HEK293 (cell line): ENCODE data around the gene OPCML.

Experiments
- CTCF ChIA-PET: fragments of 350-600 bp; formaldehyde crosslinking; extraction: SDS; loops from one replicate; lab custom pipeline; 2021; ENCODE audit warnings: antibody characterized with exemption; lab: Yijun Ruan, JAX
- POLR2A ChIA-PET: fragments of 300-600 bp; formaldehyde crosslinking; extraction: SDS; loops from one replicate; lab custom pipeline; 2020; ENCODE audit warnings: antibody characterized with exemption, inconsistent platforms; lab: Yijun Ruan, JAX
- H3K27ac ChIP-seq: fragments of 200-500 bp; sonication (Bioruptor generic); 2 replicates; pipeline ENCODE4 v1.5.1; 2014; ENCODE audit warnings: low read depth, low read length, control low read depth, inconsistent platforms; ENCODE audit errors: extremely low read depth
- H3K36me3 ChIP-seq, 2 experiments: fragments of 200-500 bp in 1 of 2; sonication (Bioruptor generic) in 1 of 2; 1 replicate in 1 of 2; 2 replicates in 1 of 2; pipeline ENCODE4 v1.5.1; 2014 to 2017; ENCODE audit warnings: inconsistent platforms in 2 of 2, low read length in 2 of 2; ENCODE audit not compliant: control insufficient read depth in 2 of 2, insufficient read depth in 1 of 2
- H3K4me1 ChIP-seq: fragments of 200-500 bp; sonication (Bioruptor generic); 2 replicates; pipeline ENCODE4 v1.5.1; 2014; ENCODE audit warnings: mild to moderate bottlenecking, low read length, inconsistent platforms; ENCODE audit not compliant: control insufficient read depth, insufficient read depth
- H3K4me3 ChIP-seq: 2 replicates; pipeline ENCODE4 v1.5.1; 2011; ENCODE audit warnings: low read depth, mild to moderate bottlenecking, control low read depth, low read length, moderate library complexity
- H3K9me3 ChIP-seq: fragments of 200-500 bp; sonication (Bioruptor generic); 2 replicates; pipeline ENCODE4 v1.5.1; 2014; ENCODE audit warnings: low read depth, low read length, inconsistent platforms; ENCODE audit not compliant: control insufficient read depth, insufficient read depth
- IKZF3 ChIP-seq: fragments of 450-650 bp; IDR thresholded peaks from 2 replicates; pipeline ENCODE4 v1.5.0; 2018; ENCODE audit warnings: missing biosample characterization, mild to moderate bottlenecking, missing genetic modification characterization, moderate library complexity
- KLF10 ChIP-seq: fragments of 450-650 bp; IDR thresholded peaks from 2 replicates; pipeline ENCODE4 v1.5.1; 2018; ENCODE audit warnings: missing biosample characterization, mild to moderate bottlenecking, missing genetic modification characterization
- MYNN ChIP-seq: fragments of 450-650 bp; formaldehyde crosslinking; IDR thresholded peaks from 2 replicates; pipeline ENCODE4 v1.5.1; 2016; ENCODE audit warnings: missing biosample characterization, missing genetic modification characterization, borderline replicate concordance
- SP2 ChIP-seq: fragments of 450-650 bp; formaldehyde crosslinking; IDR thresholded peaks from 2 replicates; pipeline ENCODE4 v1.5.1; 2016; ENCODE audit warnings: missing biosample characterization, missing genetic modification characterization
- SP3 ChIP-seq: fragments of 450-650 bp; formaldehyde crosslinking; IDR thresholded peaks from 2 replicates; pipeline ENCODE4 v1.5.1; 2016; ENCODE audit warnings: missing biosample characterization, missing genetic modification characterization
- TCF7L2 ChIP-seq: IDR thresholded peaks from 2 replicates; pipeline ENCODE4 v1.6.1; 2011; ENCODE audit warnings: low read depth, mild to moderate bottlenecking, inconsistent platforms, low read length, moderate library complexity, borderline replicate concordance
- YY2 ChIP-seq: fragments of 450-650 bp; formaldehyde crosslinking; IDR thresholded peaks from 2 replicates; pipeline ENCODE4 v1.5.1; 2016; ENCODE audit warnings: missing biosample characterization, missing genetic modification characterization
- ZBTB48 ChIP-seq: fragments of 450-650 bp; formaldehyde crosslinking; IDR thresholded peaks from 2 replicates; pipeline ENCODE4 v1.5.1; 2016; ENCODE audit warnings: missing biosample characterization, missing genetic modification characterization
- ZNF140 ChIP-seq: fragments of 450-650 bp; formaldehyde crosslinking; IDR thresholded peaks from 2 replicates; pipeline ENCODE4 v1.5.1; 2016; ENCODE audit warnings: missing biosample characterization, missing genetic modification characterization
- ZNF155 ChIP-seq: fragments of 450-650 bp; formaldehyde crosslinking; IDR thresholded peaks from 2 replicates; pipeline ENCODE4 v1.5.1; 2016; ENCODE audit warnings: missing biosample characterization, missing genetic modification characterization
- ZNF223 ChIP-seq: fragments of 450-650 bp; formaldehyde crosslinking; IDR thresholded peaks from 2 replicates; pipeline ENCODE4 v1.5.1; 2016; ENCODE audit warnings: missing biosample characterization, missing genetic modification characterization
- ZNF26 ChIP-seq: fragments of 450-650 bp; formaldehyde crosslinking; IDR thresholded peaks from 2 replicates; pipeline ENCODE4 v1.5.1; 2016; ENCODE audit warnings: missing biosample characterization, missing genetic modification characterization
- ZNF404 ChIP-seq: fragments of 450-650 bp; formaldehyde crosslinking; IDR thresholded peaks from 2 replicates; pipeline ENCODE4 v1.5.1; 2017; ENCODE audit warnings: missing biosample characterization, missing genetic modification characterization
- ZNF48 ChIP-seq: fragments of 450-650 bp; formaldehyde crosslinking; IDR thresholded peaks from 2 replicates; pipeline ENCODE4 v1.5.1; 2016; ENCODE audit warnings: missing biosample characterization, missing genetic modification characterization
- ZNF530 ChIP-seq: fragments of 450-650 bp; formaldehyde crosslinking; IDR thresholded peaks from 2 replicates; pipeline ENCODE4 v1.5.1; 2016; ENCODE audit warnings: low read depth, missing biosample characterization, missing genetic modification characterization
- ZNF544 ChIP-seq: fragments of 450-650 bp; formaldehyde crosslinking; IDR thresholded peaks from 2 replicates; pipeline ENCODE4 v1.5.0; 2017; ENCODE audit warnings: missing biosample characterization, missing genetic modification characterization
- ZNF558 ChIP-seq: fragments of 450-650 bp; formaldehyde crosslinking; IDR thresholded peaks from 2 replicates; pipeline ENCODE4 v1.5.1; 2016; ENCODE audit warnings: missing biosample characterization, missing genetic modification characterization
- ZNF560 ChIP-seq: fragments of 450-650 bp; formaldehyde crosslinking; IDR thresholded peaks from 2 replicates; pipeline ENCODE4 v1.5.1; 2017; ENCODE audit warnings: missing biosample characterization, missing genetic modification characterization, borderline replicate concordance
- ZNF571 ChIP-seq: fragments of 450-650 bp; formaldehyde crosslinking; IDR thresholded peaks from 2 replicates; pipeline ENCODE4 v1.5.0; 2017; ENCODE audit warnings: missing biosample characterization, missing genetic modification characterization
- ZNF707 ChIP-seq: fragments of 450-650 bp; formaldehyde crosslinking; IDR thresholded peaks from 2 replicates; pipeline ENCODE4 v1.5.1; 2016; ENCODE audit warnings: missing biosample characterization, missing genetic modification characterization
- ZNF792 ChIP-seq: fragments of 450-650 bp; formaldehyde crosslinking; IDR thresholded peaks from 2 replicates; pipeline ENCODE4 v1.5.1; 2016; ENCODE audit warnings: missing biosample characterization, missing genetic modification characterization
- ZNF830 ChIP-seq: fragments of 450-650 bp; IDR thresholded peaks from 2 replicates; pipeline ENCODE4 v1.5.0; 2018; ENCODE audit warnings: missing biosample characterization, missing genetic modification characterization, low read depth, mild to moderate bottlenecking, moderate library complexity
- TF ChIP-seq, protein P1 (sequence below): fragments of 450-650 bp; formaldehyde crosslinking; optimal IDR thresholded peaks from 2 replicates; pipeline ENCODE3; 2016; ENCODE audit warnings: missing biosample characterization, mild to moderate bottlenecking, missing genetic modification characterization

The OPCML gene

GRCh38 chr11:133115099-133115498 is 417.2 kb downstream of the OPCML start:
- TF ChIP-seq ZNF140 (no peak), TCF7L2 (no peak), IKZF3 (no peak), ZNF544 (tag by site-specific recombination) (no peak), ZNF223 (tag by site-specific recombination) (no peak)
- POLR2A ChIA-PET: no interaction called here
- Histone ChIP-seq H3K9me3 (no peaks in the 10 kb centered on the region), H3K36me3 (no peaks in the 10 kb centered on the region), H3K4me3 (no peak overlapping the region), H3K27ac (no peak overlapping the region), H3K4me1 (no peaks in the 10 kb centered on the region)
- CTCF ChIA-PET: no interaction called here

- Histone ChIP-seq H3K9me3 (no peaks in the 10 kb centered on the region), H3K27ac (no peak overlapping the region), H3K36me3 (no peaks in the 10 kb centered on the region), H3K4me3 (no peak overlapping the region), H3K4me1 (no peaks in the 10 kb centered on the region)
- POLR2A ChIA-PET: no interaction called here
- no peak for TF ChIP-seq SP3 (tag by site-specific recombination)
- TF ChIP-seq ZNF560 (tag by site-specific recombination): no peak
- no peak for TF ChIP-seq ZNF404 (tag by site-specific recombination)
- TF ChIP-seq, protein P1, sequence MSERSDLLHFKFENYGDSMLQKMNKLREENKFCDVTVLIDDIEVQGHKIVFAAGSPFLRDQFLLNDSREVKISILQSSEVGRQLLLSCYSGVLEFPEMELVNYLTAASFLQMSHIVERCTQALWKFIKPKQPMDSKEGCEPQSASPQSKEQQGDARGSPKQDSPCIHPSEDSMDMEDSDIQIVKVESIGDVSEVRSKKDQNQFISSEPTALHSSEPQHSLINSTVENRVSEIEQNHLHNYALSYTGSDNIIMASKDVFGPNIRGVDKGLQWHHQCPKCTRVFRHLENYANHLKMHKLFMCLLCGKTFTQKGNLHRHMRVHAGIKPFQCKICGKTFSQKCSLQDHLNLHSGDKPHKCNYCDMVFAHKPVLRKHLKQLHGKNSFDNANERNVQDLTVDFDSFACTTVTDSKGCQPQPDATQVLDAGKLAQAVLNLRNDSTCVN (tag by site-specific recombination): no peak
- no peak for TF ChIP-seq ZBTB48 (tag by site-specific recombination)
- no peak for TF ChIP-seq ZNF155 (tag by site-specific recombination)
- no peak for TF ChIP-seq ZNF26
- TF ChIP-seq ZNF530 (tag by site-specific recombination): no peak
- no peak for TF ChIP-seq YY2 (tag by site-specific recombination)
- TF ChIP-seq ZNF571 (tag by site-specific recombination): no peak
- TF ChIP-seq ZNF48 (tag by site-specific recombination): no peak
- no peak for TF ChIP-seq SP2 (tag by site-specific recombination)
- TF ChIP-seq MYNN (tag by site-specific recombination): no peak
- no peak for TF ChIP-seq ZNF707 (tag by site-specific recombination)
- no peak for TF ChIP-seq ZNF792 (tag by site-specific recombination)
- TF ChIP-seq ZNF558 (tag by site-specific recombination): no peak
- no peak for TF ChIP-seq ZNF830 (tag by site-specific recombination)
- CTCF ChIA-PET: interaction anchor here (0.6 to 1.6 kb wide), 3 partner anchors 26 to 259 kb away, joined by 3 to 6 read pairs (median 3); no protein-coding TSS in a partner anchor
Observed at GRCh38 chr11:133107763-133108162, 424.5 kb downstream of the OPCML start.

GRCh38 chr11:133107136-133107535 is 425.2 kb downstream of the OPCML start:
- ChIA-PET POLR2A (no interaction called here), CTCF (interaction anchor here (1.1 kb wide), 1 partner anchor 28 kb away, joined by 3 read pairs; no protein-coding TSS in a partner anchor)
- TF ChIP-seq KLF10 (tag by site-specific recombination): no peak
- Histone ChIP-seq H3K4me3 (no peak overlapping the region), H3K27ac (no peak overlapping the region), H3K4me1 (no peaks in the 10 kb centered on the region), H3K36me3 (no peaks in the 10 kb centered on the region), H3K9me3 (no peaks in the 10 kb centered on the region)
